Kidney epithelial cell (primary cell): Measurements from ENCODE around the gene TOB2. TPM values are rescaled to one million over a fixed set of nuclear protein-coding genes. Genes with fewer than 3 reads are reported as not detected.

ENCODE experiments used
- DNase-seq: peaks from one replicate; pipeline ENCODE4 v3.0.0-alpha.2; 2010; ENCODE audit warnings: low read depth
- H3K27me3 ChIP-seq: 2 replicates; pipeline ENCODE4 v1.6.0; 2011; ENCODE audit warnings: low read length; ENCODE audit not compliant: control insufficient read depth, insufficient read depth
- H3K36me3 ChIP-seq: 2 replicates; pipeline ENCODE4 v1.5.1; 2011; ENCODE audit warnings: low read length; ENCODE audit not compliant: control insufficient read depth, insufficient read depth
- H3K4me3 ChIP-seq: 2 replicates; pipeline ENCODE4 v1.5.1; 2011; ENCODE audit warnings: low read depth, mild to moderate bottlenecking, control low read depth, low read length
- total RNA-seq: library from RNA; depleted of rRNA; stranded (reverse); fragments of >200 nt; gene quantifications from 2 replicates; pipeline ENCODE4 v1.2.3, GENCODE V29; 2015
- TF ChIP-seq, protein P1 (sequence below): IDR thresholded peaks from 2 replicates; pipeline ENCODE4 v1.5.1; 2011; ENCODE audit warnings: mild to moderate bottlenecking, moderate library complexity, low read length, control low read depth, inconsistent platforms; ENCODE audit not compliant: insufficient read depth, poor library complexity, severe bottlenecking

TOB2 gene
- total RNA-seq, 1 donor from 2014 or later: 31.2 TPM

DNA sequence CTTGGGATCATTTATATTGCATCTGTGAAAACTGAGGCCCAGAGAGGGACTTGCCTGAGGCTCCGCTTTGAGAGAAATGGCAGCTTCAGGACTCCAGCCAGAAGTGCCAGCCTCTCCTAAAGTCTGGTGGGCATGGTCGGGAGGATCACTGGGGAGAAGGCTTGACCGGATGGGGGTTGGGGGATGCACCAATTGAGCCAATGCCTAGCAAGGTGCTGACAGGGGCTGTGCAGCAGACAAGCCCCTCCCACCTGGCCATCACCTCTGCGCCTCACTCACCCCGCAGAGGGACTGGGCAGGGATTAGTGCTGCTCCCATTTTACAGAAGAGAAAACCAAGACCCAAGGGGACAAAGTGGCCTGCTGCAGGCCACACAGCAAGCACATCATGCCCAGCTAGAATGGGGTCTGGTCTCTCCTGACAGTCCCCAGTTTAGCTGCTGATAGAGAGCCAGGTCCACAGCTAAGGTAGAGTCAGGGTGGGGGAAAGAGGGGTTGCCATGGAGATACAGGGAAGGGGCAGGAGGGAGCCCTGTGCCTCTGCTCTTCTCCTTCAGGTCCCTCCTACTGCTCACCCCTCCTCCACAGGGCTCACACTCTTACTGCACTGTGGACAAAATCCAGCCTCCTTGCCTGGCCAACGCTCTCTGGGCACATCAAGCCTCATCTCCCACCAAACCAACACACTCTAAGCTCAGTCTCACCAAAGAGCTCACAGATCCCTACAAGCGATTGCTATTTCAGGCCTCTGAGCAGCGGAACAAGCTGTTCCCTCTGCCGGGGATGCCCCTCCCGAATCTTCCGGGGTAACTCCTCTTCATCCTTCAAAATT is 35.4 kb downstream of the TOB2 start:
- DNase-seq: no peak
- Histone ChIP-seq H3K36me3 (no peaks in the 10 kb centered on the region), H3K4me3 (no peak overlapping the region), H3K27me3 (no peaks in the 10 kb centered on the region)
- TF ChIP-seq, protein P1, sequence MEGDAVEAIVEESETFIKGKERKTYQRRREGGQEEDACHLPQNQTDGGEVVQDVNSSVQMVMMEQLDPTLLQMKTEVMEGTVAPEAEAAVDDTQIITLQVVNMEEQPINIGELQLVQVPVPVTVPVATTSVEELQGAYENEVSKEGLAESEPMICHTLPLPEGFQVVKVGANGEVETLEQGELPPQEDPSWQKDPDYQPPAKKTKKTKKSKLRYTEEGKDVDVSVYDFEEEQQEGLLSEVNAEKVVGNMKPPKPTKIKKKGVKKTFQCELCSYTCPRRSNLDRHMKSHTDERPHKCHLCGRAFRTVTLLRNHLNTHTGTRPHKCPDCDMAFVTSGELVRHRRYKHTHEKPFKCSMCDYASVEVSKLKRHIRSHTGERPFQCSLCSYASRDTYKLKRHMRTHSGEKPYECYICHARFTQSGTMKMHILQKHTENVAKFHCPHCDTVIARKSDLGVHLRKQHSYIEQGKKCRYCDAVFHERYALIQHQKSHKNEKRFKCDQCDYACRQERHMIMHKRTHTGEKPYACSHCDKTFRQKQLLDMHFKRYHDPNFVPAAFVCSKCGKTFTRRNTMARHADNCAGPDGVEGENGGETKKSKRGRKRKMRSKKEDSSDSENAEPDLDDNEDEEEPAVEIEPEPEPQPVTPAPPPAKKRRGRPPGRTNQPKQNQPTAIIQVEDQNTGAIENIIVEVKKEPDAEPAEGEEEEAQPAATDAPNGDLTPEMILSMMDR: no peak

DNA sequence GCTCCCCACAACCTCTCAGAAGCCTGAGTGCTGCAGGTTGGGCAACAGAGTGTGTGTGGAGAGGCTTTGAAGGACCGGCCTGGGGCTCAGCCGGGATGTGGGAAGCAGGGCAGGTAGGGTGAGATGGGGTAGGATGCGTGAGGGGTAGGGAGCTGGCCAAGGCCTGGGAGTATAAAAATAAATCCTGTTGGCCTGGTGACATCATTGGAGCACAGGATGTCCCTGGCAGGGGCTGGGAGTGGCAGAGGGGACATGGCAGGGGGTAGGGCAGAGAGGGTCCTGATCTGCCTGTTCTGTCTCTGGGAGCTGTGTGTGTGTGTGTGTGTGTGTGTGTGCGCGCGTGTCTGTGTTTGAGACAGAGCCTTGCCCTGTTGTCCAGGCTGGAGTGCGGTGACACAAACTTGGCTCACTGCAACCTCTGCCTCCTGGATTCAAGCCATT is 36.3 kb downstream of the TOB2 start:
- no peak overlapping the region for H3K4me3 ChIP-seq
- TF ChIP-seq, protein P1: no peak

GRCh38 chr22:41408665-41409064 is 37.9 kb downstream of the TOB2 start:
- DNase-seq: no peak
- Histone ChIP-seq H3K36me3 (no peaks in the 10 kb centered on the region), H3K27me3 (no peaks in the 10 kb centered on the region), H3K4me3 (no peak overlapping the region)
- TF ChIP-seq, protein P1: no peak

More for the DNA sequence above, 36.3 kb downstream of the TOB2 start:
- H3K36me3 ChIP-seq: no peaks in the 10 kb centered on the region
- DNase-seq: no peak
- H3K27me3 ChIP-seq: no peaks in the 10 kb centered on the region

GRCh38 chr22:41407433-41407832 is 39.2 kb downstream of the TOB2 start:
- Histone ChIP-seq H3K36me3 (no peaks in the 10 kb centered on the region), H3K4me3 (no peak overlapping the region), H3K27me3 (no peaks in the 10 kb centered on the region)
- TF ChIP-seq, protein P1: no peak
- no peak for DNase-seq

DNA sequence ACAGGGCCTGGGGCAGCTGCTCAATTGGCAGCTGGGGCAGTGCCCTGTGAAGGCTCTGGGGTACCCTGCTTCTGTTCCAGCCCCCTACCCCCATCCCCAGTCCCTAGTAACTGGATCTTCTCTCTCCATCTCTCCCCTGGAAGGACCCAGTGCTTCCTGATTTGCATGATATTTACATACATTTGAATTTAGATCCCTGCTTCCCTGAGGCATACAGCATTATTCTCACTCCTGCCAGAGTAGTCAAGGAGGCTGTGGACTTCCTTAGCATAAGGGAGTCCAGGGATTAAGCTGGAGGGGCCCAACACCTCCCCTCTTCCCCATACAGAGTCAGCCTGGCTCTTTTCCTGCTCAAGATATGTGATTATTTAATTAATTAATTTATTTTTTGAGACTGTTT is 40.2 kb downstream of the TOB2 start:
- TF ChIP-seq, protein P1: no peak
- no peaks in the 10 kb centered on the region for H3K36me3 ChIP-seq
- DNase-seq: no peak
- H3K27me3 ChIP-seq: no peaks in the 10 kb centered on the region
- H3K4me3 ChIP-seq: no peak overlapping the region

DNA sequence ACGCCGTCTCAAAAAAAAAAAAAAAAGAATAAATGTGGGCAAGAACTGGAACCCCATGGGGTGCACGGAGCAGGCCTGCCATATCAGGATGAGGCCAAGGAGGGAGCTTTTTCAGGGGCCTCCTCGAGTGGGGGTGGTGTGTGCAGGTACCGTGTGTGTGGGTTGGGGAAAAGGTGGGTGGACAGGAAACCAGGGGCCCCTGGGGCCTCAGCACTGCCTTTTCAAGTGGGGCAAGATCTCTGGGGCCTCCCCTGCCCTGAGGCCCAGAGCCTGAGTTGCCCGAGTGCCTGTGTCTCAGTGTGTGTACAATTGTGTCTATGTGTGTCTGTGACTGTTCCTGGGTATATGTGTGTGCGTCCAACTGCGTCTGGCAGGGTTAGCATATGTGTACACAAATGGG is 41.0 kb downstream of the TOB2 start:
- Histone ChIP-seq H3K27me3 (no peaks in the 10 kb centered on the region), H3K36me3 (no peaks in the 10 kb centered on the region), H3K4me3 (no peak overlapping the region)
- TF ChIP-seq, protein P1: no peak
- no peak for DNase-seq
